Ectodermal cell (in vitro differentiated cells): ENCODE data around the gene PPP2R3C.

Source experiments
- H3K27ac ChIP-seq: 2 replicates; pipeline ENCODE4 v1.7.0; 2013; ENCODE audit warnings: mild to moderate bottlenecking, low read depth, low read length; ENCODE audit not compliant: insufficient read depth, poor library complexity, severe bottlenecking
- H3K27me3 ChIP-seq: 2 replicates; pipeline ENCODE4 v1.7.0; 2013; ENCODE audit warnings: mild to moderate bottlenecking, low read length; ENCODE audit not compliant: insufficient read depth, control insufficient read depth, poor library complexity, severe bottlenecking
- H3K36me3 ChIP-seq: one replicate; pipeline ENCODE4 v1.7.0; 2013; ENCODE audit warnings: low read length; ENCODE audit not compliant: control insufficient read depth, insufficient read depth
- H3K4me1 ChIP-seq: one replicate; pipeline ENCODE4 v1.7.0; 2013; ENCODE audit warnings: low read length; ENCODE audit not compliant: control insufficient read depth, insufficient read depth
- H3K4me3 ChIP-seq: 2 replicates; pipeline ENCODE4 v1.7.0; 2013; ENCODE audit warnings: low read depth, low read length, control low read depth; ENCODE audit not compliant: insufficient read depth
- H3K9me3 ChIP-seq: 2 replicates; pipeline ENCODE4 v1.7.0; 2013; ENCODE audit warnings: mild to moderate bottlenecking, low read length, moderate library complexity; ENCODE audit not compliant: control insufficient read depth
- WGBS, 2 experiments: methylation state at CpG; one replicate each; pipeline ENCODE4 v1.1.7; 2013; ENCODE audit warnings: missing lambda C conversion rate in 2 of 2; 5-methylcytosine and 5-hydroxymethylcytosine counted together

Gene PPP2R3C

DNA sequence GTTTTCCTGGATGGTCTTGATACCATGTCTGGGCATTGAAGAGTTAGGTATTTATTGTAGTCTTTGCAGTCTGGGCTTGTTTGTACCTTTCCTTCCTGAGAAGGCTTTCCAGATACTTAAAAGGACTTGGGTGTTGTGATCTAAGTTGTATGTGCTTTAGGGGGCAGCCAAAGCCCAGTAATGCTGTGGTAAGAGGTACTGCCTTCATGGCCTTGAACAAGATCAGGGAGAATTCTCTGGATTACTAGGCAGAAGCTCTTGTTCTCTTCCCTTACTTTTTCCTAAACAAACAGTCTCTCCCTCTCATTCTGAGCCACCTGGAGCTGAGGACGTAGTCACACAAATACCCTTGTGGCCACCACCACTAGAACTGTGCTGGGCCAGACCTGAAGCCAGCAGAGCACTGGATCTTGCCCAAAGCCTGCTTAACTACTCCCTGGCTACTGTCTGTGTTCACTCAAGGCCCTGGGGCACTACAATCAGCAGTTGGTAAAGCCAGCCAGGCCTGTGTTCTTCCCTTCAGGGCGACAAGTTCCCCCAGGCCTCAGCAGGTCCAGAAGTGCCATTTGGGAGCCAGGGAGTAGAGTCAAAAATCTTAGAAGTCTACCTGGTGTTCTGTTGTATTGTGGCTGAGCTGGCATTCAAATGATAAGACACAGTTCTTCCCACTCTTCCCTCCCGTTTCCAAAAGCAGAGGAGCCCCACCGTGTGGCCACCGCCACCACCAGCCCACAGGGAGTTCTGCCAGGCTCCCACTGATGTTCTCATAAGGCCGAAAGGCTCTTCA, 11.9 kb upstream of the PPP2R3C start:
- Histone ChIP-seq H3K27me3 (no peaks in the 10 kb centered on the region), H3K4me3 (no peak overlapping the region), H3K36me3 (no peaks in the 10 kb centered on the region), H3K27ac (no peak overlapping the region), H3K9me3 (no peaks in the 10 kb centered on the region), H3K4me1 (no peaks in the 10 kb centered on the region)
- 75 to 79% methylated on average over 6 of the region's 6 CpGs for WGBS, 2 experiments

DNA sequence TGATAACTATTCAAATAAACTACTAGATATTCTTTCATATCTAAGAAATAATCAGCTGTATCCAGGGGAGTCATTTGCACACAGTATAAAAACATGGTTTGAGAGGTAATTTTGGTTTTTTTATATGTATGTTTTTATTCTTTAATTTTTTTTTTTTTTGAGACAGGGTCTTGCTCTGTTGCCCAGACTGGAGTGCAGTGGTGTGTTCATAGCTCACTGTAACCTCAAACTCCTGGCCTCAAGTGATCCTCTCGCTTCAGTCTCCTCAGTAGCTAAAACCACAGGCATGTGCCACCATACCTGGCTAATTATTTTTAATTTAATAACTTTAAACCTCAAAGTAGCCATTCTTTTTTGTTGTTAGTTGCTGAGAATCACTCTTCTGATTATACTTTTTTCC, 2.3 kb upstream of the PPP2R3C start:
- Histone ChIP-seq H3K27me3 (no peaks in the 10 kb centered on the region), H3K9me3 (no peaks in the 10 kb centered on the region), H3K36me3 (no peaks in the 10 kb centered on the region), H3K4me3 (no peak overlapping the region), H3K4me1 (no peaks in the 10 kb centered on the region), H3K27ac (no peak overlapping the region)
- 100% methylated on average over 1 of the region's 1 CpG for WGBS, 2 experiments

DNA sequence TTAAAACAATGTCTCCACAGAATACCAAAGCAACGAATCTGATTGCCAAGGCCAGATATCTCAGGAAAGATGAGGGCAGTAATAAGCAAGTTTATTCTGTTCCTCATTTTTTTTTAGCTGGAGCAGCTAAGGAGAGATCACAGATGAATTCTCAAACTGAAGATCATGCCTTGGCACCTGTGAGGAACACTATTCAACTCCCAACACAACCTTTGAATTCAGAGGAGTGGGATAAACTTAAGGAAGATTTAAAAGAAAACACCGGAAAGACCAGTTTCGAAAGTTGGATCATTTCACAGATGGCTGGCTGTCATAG, 1.6 kb upstream of the PPP2R3C start:
- H3K4me1 ChIP-seq, result no peaks in the 10 kb centered on the region
- no peak overlapping the region for H3K27ac ChIP-seq
- no peaks in the 10 kb centered on the region for H3K27me3 ChIP-seq
- no peaks in the 10 kb centered on the region for H3K9me3 ChIP-seq
- 63 to 65% methylated on average over 3 of the region's 3 CpGs for WGBS, 2 experiments
- H3K4me3 ChIP-seq, result peak overlapping the region; percentile 71
- no peaks in the 10 kb centered on the region for H3K36me3 ChIP-seq

DNA sequence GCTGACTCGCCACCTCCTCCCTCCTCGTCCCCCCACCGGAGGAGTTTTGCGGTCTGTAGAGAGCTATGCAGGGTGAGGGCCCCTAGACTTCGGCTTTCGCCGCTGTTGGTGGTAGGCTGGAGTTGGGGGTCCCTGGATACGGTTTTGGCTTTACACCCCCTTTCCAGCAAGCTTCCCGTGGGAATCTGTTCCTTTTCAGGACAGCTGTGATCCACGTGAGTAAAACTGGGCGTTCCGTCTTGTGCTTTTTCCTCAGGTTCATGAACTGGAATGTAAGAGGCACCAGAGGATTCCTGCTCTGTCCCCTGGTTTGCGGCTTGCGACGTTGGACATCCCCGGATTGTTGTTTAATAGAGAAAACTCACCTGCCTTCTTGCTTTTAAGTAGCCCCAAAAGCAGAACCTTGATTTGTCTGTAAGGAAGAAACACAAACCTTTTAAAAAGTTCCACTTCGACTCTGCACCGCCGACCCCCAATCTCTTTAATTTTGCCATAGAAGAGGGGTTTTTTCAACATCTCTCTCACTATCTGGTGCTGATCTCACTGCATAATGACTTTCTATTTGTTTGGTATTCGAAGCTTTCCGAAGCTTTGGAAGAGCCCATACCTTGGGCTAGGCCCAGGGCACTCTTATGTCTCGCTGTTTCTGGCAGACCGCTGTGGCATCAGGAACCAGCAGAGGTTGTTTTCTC, 1.1 kb upstream of the PPP2R3C start:
- H3K4me1 ChIP-seq, result no peaks in the 10 kb centered on the region
- H3K27me3 ChIP-seq, result no peaks in the 10 kb centered on the region
- 12 to 16% methylated on average over 22 to 23 of the region's 23 CpGs for WGBS, 2 experiments
- no peaks in the 10 kb centered on the region for H3K36me3 ChIP-seq
- H3K4me3 ChIP-seq, result peak overlapping the region; percentile 71
- no peaks in the 10 kb centered on the region for H3K9me3 ChIP-seq
- peak overlapping the region; percentile 98 for H3K27ac ChIP-seq

DNA sequence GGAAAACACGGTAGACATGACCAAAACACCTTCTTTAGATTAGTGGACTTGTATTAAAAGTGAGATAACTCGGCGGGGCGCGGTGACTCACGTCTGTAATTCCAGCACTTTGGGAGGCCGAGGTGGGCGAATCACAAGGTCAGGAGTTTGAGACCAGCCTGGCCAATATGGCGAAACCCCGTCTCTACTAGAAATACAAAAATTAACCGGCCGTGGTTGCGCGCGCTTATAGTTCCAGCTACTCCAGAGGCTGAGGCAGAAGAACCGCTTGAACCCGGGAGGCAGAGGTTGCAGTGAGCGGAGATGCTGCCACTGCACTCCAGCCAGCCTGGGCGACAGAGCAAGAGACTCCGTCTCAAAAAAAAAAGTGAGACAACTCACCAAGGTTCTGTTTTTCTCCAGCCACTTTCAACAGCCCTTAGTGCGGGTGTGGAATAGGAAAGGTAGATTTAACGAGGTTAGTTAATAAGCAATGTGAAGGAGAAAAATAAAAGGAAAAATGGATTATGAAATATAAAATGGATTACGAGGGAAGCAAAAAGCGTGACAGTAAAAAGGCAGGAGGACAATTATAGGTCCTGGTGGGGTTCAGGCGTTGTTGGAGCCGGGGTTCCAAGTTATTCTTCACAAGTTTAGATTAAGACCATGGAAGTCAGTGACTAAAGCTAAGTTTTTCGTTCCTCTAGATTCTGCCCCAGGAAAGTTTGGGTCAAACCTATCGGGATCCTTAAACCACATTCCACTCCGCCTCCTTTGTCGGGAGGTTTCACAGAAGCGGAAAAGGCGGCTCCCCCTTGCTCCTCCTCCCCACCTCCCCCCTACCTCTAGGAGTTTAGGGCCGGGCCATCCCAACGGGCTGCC, 534 bp downstream of the PPP2R3C start:
- Histone ChIP-seq H3K4me3 (peak overlapping the region; percentile 71), H3K9me3 (no peaks in the 10 kb centered on the region), H3K27ac (peak overlapping the region; percentile 98), H3K36me3 (no peaks in the 10 kb centered on the region), H3K4me1 (no peaks in the 10 kb centered on the region), H3K27me3 (no peaks in the 10 kb centered on the region)
- WGBS, 2 experiments, result 38% methylated on average over 34 of the region's 34 CpGs

DNA sequence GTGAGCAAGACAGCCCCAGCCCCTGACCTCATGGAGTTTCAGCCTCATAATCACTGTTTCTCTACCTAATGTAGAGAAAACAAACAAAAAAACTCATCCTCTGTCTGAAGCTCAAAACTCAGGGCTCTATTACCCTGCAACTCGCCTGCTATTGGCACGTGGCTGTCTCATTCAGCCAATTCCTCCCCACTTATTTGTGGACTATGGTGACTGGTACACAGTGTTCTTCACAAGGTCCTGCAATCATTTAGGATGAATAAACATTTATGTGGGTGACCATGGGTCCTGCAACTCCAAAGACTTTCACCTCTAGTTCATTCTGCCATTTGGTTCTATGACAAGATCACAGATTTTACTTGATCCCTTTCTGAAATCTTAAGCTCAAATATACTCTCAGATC, 4.7 kb downstream of the PPP2R3C start:
- Histone ChIP-seq H3K4me1 (no peaks in the 10 kb centered on the region), H3K9me3 (no peaks in the 10 kb centered on the region), H3K27me3 (no peaks in the 10 kb centered on the region), H3K36me3 (peaks cover 7% of the 10 kb centered on the region), H3K4me3 (no peak overlapping the region), H3K27ac (no peak overlapping the region)
- WGBS, 2 experiments, result 97 to 100% methylated on average over 2 of the region's 2 CpGs

DNA sequence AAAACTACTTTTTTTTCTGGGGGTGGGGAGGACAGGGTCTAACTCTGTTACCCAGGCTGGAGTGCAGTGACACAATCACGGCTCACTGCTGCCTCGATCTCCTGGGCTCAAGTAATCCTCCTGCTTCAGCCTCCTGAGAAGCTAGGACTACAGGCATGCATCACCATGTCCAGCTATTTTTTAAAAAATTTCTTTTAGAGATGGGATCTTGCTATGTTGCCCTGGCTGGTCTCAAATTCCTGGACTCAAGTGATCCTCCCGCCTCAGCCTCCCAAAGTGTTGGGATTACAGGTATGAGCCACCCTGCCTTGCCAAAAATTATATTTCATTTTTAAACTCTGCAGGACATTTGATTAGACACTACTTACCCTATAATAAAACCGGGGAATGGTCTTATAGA, 5.5 kb downstream of the PPP2R3C start:
- WGBS, 2 experiments, result 86 to 94% methylated on average over 4 of the region's 4 CpGs
- Histone ChIP-seq H3K4me1 (no peaks in the 10 kb centered on the region), H3K27ac (no peak overlapping the region), H3K36me3 (peaks cover 14% of the 10 kb centered on the region), H3K27me3 (no peaks in the 10 kb centered on the region), H3K9me3 (no peaks in the 10 kb centered on the region), H3K4me3 (no peak overlapping the region)

DNA sequence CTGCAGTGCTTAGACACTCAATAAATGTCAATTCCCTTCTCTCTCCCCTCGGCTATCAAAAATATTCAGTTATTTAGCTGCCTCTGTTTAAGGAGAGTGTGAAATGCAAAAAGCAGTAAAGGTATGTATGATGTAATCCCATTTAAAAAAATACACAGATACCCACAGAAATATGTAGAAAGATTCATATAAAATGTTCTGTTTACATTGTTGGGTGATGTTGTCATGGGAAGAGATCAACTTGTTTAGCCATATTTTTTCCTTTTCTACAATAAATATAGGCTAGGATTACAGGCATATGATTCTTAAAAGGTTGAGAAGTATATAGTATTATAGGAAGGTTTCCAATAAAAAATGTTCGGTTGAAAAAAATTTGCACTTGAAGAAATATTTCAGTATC, 7.8 kb downstream of the PPP2R3C start:
- WGBS, 2 experiments, result 100% methylated on average over 1 of the region's 2 CpGs; no CpG with 5 or more reads in 1 of the 2 experiments
- Histone ChIP-seq H3K27me3 (no peaks in the 10 kb centered on the region), H3K4me1 (no peaks in the 10 kb centered on the region), H3K4me3 (no peak overlapping the region), H3K36me3 (peaks cover 18% of the 10 kb centered on the region), H3K27ac (no peak overlapping the region), H3K9me3 (no peaks in the 10 kb centered on the region)

DNA sequence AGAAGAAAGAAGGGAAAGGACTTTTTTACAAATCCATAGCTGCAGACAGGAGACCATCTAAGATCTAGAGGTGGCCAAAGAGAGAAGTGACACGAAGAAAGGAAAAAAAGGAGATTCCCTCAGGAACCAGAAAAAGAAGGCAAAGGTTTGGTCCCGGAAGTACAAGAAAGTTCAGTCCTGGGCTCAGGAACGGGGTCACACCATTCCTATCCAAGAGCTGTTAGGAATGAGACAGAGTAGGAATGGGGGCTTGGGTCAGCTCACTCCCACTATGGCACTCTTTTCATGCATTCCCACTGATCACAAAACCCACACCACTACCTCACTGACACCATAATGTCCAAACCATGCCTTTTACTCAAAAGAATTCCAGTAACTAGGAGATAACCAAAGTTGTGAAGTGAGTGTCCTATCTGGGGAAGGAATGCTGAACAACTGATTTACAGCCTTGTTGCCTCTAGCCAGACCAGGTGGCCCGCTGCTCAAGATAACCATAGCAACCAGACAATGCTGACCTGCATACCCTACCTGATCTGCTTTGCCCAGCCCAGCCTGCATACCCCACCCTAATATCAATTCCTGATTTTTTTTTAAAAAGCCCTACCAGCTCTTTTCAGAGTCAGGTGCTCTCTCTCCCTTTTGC, 8.4 kb downstream of the PPP2R3C start:
- H3K27ac ChIP-seq, result no peak overlapping the region
- H3K4me3 ChIP-seq, result no peak overlapping the region
- WGBS, 2 experiments, result 94 to 95% methylated on average over 4 of the region's 4 CpGs
- peaks cover 18% of the 10 kb centered on the region for H3K36me3 ChIP-seq
- no peaks in the 10 kb centered on the region for H3K27me3 ChIP-seq
- no peaks in the 10 kb centered on the region for H3K4me1 ChIP-seq
- no peaks in the 10 kb centered on the region for H3K9me3 ChIP-seq

DNA sequence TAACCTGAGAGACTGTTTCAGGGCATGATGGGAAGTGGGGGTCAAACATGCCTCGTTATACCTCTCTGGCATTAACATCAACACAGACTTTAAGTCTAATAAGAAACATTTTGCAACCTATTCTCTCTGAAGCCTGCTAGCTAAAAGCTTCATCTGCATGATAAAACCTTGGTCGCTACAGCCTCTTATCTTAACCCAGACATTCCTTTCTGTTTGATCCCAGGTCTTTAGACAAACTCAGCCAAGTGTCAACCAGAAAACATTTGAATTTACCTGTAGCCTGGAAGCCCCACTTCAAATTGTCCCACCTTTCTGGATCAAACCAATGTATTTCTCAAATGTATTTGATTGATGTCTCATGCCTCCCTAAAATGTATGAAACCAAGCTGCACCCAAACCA, 9.1 kb downstream of the PPP2R3C start:
- Histone ChIP-seq H3K4me1 (no peaks in the 10 kb centered on the region), H3K36me3 (peaks cover 18% of the 10 kb centered on the region), H3K27me3 (no peaks in the 10 kb centered on the region), H3K27ac (no peak overlapping the region), H3K4me3 (no peak overlapping the region), H3K9me3 (no peaks in the 10 kb centered on the region)
- 67 to 68% methylated on average over 2 of the region's 2 CpGs for WGBS, 2 experiments
